ENCODE measurements around the gene SLC2A13.
"Not testable (repeated sequence)": the region's sequence is repeated elsewhere in the genome, so short reads cannot be mapped to it uniquely, and the experiment has no call there.

The SLC2A13 gene

GRCh38 chr12:39920222-39920621 is 185.7 kb downstream of the SLC2A13 start:
- no peak for DNase-seq

- DNase-seq = no peak
Measured at GRCh38 chr12:39919790-39920189, 186.1 kb downstream of the SLC2A13 start.

- no peak for DNase-seq
Measured at GRCh38 chr12:39915249-39915648, 190.6 kb downstream of the SLC2A13 start.

- DNase-seq = no peak
Measured at GRCh38 chr12:39912211-39912980, 193.5 kb downstream of the SLC2A13 start.

GRCh38 chr12:39906237-39906636 is 199.6 kb downstream of the SLC2A13 start:
- no peak for DNase-seq

GRCh38 chr12:39905152-39905551 is 200.7 kb downstream of the SLC2A13 start:
- no peak for DNase-seq

- DNase-seq = no peak
Measured at GRCh38 chr12:39902821-39903220, 203.1 kb downstream of the SLC2A13 start.

- DNase-seq = no peak
Measured at GRCh38 chr12:39897315-39897714, 208.6 kb downstream of the SLC2A13 start.

- not testable (repeated sequence) for DNase-seq
Measured at GRCh38 chr12:39893388-39893787, 212.5 kb downstream of the SLC2A13 start.

- no peak for DNase-seq
Measured at GRCh38 chr12:39892146-39892545, 213.7 kb downstream of the SLC2A13 start.

- no peak for DNase-seq
Measured at GRCh38 chr12:39887856-39888255, 218.0 kb downstream of the SLC2A13 start.

GRCh38 chr12:39886106-39886505 is 219.8 kb downstream of the SLC2A13 start:
- no peak for DNase-seq

- DNase-seq = no peak
Measured at GRCh38 chr12:39884616-39885125, 221.2 kb downstream of the SLC2A13 start.

GRCh38 chr12:39883411-39883810 is 222.5 kb downstream of the SLC2A13 start:
- no peak for DNase-seq

- DNase-seq = no peak
Measured at GRCh38 chr12:39878753-39879152, 227.1 kb downstream of the SLC2A13 start.

- no peak for DNase-seq
Measured at GRCh38 chr12:39875721-39876120, 230.2 kb downstream of the SLC2A13 start.

- no peak for DNase-seq
Measured at GRCh38 chr12:39874785-39875184, 231.1 kb downstream of the SLC2A13 start.

GRCh38 chr12:39873065-39873464 is 232.8 kb downstream of the SLC2A13 start:
- DNase-seq = no peak

GRCh38 chr12:39872425-39872824 is 233.5 kb downstream of the SLC2A13 start:
- no peak for DNase-seq

GRCh38 chr12:39868328-39868725 is 237.6 kb downstream of the SLC2A13 start:
- DNase-seq = no peak

GRCh38 chr12:39867631-39868327 is 238.1 kb downstream of the SLC2A13 start:
- DNase-seq = no peak

GRCh38 chr12:39866135-39866534 is 239.7 kb downstream of the SLC2A13 start:
- DNase-seq = no peak

GRCh38 chr12:39860695-39861094 is 245.2 kb downstream of the SLC2A13 start:
- DNase-seq = no peak

GRCh38 chr12:39853003-39853402 is 252.9 kb downstream of the SLC2A13 start:
- no peak for DNase-seq

Data from activated effector memory CD4-positive, alpha-beta T cell treated with anti-CD3 and anti-CD28 coated beads, Interleukin-2, amount 50 U/mL, for 16 hours (primary cell).